ENCODE data around the gene KRT16.

DNA sequence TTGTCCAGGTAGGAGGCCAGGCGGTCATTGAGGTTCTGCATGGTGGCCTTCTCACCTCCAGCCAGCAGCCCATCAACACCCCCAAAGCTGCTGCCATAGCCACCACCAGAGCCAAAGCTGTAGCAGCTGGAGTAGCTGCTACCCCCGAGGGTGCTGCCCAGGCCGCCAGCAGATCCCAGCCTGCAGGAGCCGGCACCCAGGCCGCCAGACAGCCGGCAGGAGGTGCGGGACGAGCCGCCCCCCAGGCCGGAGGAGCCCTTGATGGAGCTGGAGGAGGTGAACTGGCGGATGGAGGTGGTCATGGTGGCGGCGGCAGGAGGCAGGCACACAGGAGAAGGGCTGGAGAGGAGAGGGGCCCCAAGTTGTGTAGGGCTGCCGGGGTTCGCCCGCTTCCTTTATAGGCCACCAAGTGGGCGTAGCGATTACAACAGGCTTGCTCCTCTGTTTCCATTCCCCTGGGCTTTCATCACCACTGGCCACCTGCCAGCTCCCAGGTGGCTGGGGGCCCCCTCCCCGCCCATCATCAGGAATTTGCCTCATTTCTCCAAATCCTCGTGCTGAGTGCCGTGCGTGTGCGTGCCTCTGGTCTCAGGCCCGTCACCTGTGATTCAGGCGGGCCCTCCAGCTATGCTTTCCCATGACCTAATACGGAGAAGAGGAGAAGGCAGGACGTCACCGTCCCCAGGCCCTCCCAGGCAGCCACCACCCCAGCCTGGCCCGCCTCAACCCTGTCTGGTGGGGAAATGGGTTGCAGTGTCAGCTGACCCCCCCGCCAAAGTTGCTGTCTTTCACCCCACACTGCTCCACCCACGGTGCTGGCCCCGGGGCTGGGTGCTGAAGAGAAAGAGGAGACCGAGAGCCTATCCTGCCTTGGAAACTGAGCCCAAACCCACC, 11.9 kb upstream of the KRT16 start, which contains the start of gene KRT17:
- TF ChIP-seq CTCF (IDR thresholded peaks at IDR 0.05) (no peak), POLR2A (IDR thresholded peaks at IDR 0.05) (no peak), POLR2AphosphoS5 (IDR thresholded peaks at IDR 0.05) (no peak)
